Stimulated activated naive B cell treated with anti-CD40 and anti-IgM and Interleukin-4, amounts not matched to agents 10 μg/mL and 1 μg/mL and 100 μg/mL, for 72 hours (primary cell): ENCODE measurements around the gene CRELD2.
"Not testable (repeated sequence)": the region's sequence is repeated elsewhere in the genome, so short reads cannot be mapped to it uniquely, and the experiment has no call there.

Experiments used
- ATAC-seq, 2 donors: fragments of 150-1000 bp; cut with Tn5 transposase; replicated peaks; 2 replicates each; pipeline ENCODE4 v1.10.0; 2021; ENCODE audit warnings: moderate library complexity in 1 of 2
- DNase-seq: peaks from one replicate; pipeline ENCODE4 v3.0.0; 2021
- H3K27ac Mint-ChIP-seq: one replicate; pipeline ENCODE4 v1.8.0; 2022; ENCODE audit warnings: mild to moderate bottlenecking, mixed read lengths
- H3K27me3 Mint-ChIP-seq, 2 donors: one replicate each; pipeline ENCODE4 v1.8.0; 2022; ENCODE audit warnings: mixed read lengths in 2 of 2
- H3K36me3 Mint-ChIP-seq, 2 donors: one replicate each; pipeline ENCODE4 v1.8.0; 2022; ENCODE audit warnings: mixed read lengths in 2 of 2, mild to moderate bottlenecking in 1 of 2
- H3K4me1 Mint-ChIP-seq, 2 donors: one replicate each; pipeline ENCODE4 v1.8.0; 2022; ENCODE audit warnings: mixed read lengths in 2 of 2, mild to moderate bottlenecking in 1 of 2
- H3K4me3 Mint-ChIP-seq, 2 donors: one replicate each; pipeline ENCODE4 v1.8.0; 2022; ENCODE audit warnings: mild to moderate bottlenecking in 2 of 2, mixed read lengths in 2 of 2, moderate library complexity in 1 of 2
- H3K9me3 Mint-ChIP-seq, 2 donors: one replicate each; pipeline ENCODE4 v1.8.0; 2022; ENCODE audit warnings: mixed read lengths in 2 of 2, mild to moderate bottlenecking in 1 of 2

Gene CRELD2

GRCh38 chr22:49935561-49935960 lies 17.1 kb downstream of the CRELD2 start:
- H3K27ac Mint-ChIP-seq = peak overlapping the region; percentile 96
- no peak for ATAC-seq
- peak overlapping the region; percentile 71 to 78 for H3K4me3 Mint-ChIP-seq
- peaks cover 5 to 11% of the 10 kb centered on the region in 2 donors for H3K36me3 Mint-ChIP-seq
- H3K27me3 Mint-ChIP-seq = no peaks in the 10 kb centered on the region
- no peak for DNase-seq
- no peaks in the 10 kb centered on the region for H3K9me3 Mint-ChIP-seq
- H3K4me1 Mint-ChIP-seq = peaks cover 36 to 63% of the 10 kb centered on the region in 2 donors

- Mint-ChIP-seq H3K27me3 (no peaks in the 10 kb centered on the region), H3K9me3 (no peaks in the 10 kb centered on the region), H3K27ac (peak overlapping the region; percentile 96), H3K4me3 (peak overlapping the region; percentile 76 to 78), H3K36me3 (peaks cover 5 to 17% of the 10 kb centered on the region in 2 donors), H3K4me1 (peaks cover 31 to 63% of the 10 kb centered on the region in 2 donors)
- ATAC-seq = peak; percentile 80 to 83
- DNase-seq = peak; percentile 99
These were observed 17.9 kb downstream of the CRELD2 start for GRCh38 chr22:49936018-49936972.

- Mint-ChIP-seq H3K4me3 (peak overlapping the region; percentile 76 to 78), H3K36me3 (peaks cover 5 to 17% of the 10 kb centered on the region in 2 donors), H3K9me3 (no peaks in the 10 kb centered on the region), H3K27ac (peak overlapping the region; percentile 96), H3K27me3 (no peaks in the 10 kb centered on the region), H3K4me1 (peaks cover 26 to 57% of the 10 kb centered on the region in 2 donors)
- DNase-seq (no peak), ATAC-seq (no peak)
These were observed 18.7 kb downstream of the CRELD2 start for GRCh38 chr22:49936973-49937757.

- DNase-seq (no peak), ATAC-seq (no peak)
- H3K9me3 Mint-ChIP-seq = no peaks in the 10 kb centered on the region
- H3K36me3 Mint-ChIP-seq = peaks cover 5 to 15% of the 10 kb centered on the region in 2 donors
- peak overlapping the region; percentile 53 to 78 for H3K4me3 Mint-ChIP-seq
- peak overlapping the region; percentile 83 for H3K27ac Mint-ChIP-seq
- H3K27me3 Mint-ChIP-seq = no peaks in the 10 kb centered on the region
- H3K4me1 Mint-ChIP-seq = peaks cover 24 to 52% of the 10 kb centered on the region in 2 donors
These were observed 19.5 kb downstream of the CRELD2 start for GRCh38 chr22:49937758-49938564.

- Mint-ChIP-seq H3K4me1 (peaks cover 18 to 49% of the 10 kb centered on the region in 2 donors), H3K9me3 (no peaks in the 10 kb centered on the region), H3K27ac (peak overlapping the region; percentile 76), H3K36me3 (peaks cover 5 to 9% of the 10 kb centered on the region in 2 donors), H3K27me3 (no peaks in the 10 kb centered on the region), H3K4me3 (no peak overlapping the region)
- DNase-seq = no peak
- no peak for ATAC-seq
These were observed 20.2 kb downstream of the CRELD2 start for GRCh38 chr22:49938565-49939136.

- H3K36me3 Mint-ChIP-seq = peaks cover 0 to 6% of the 10 kb centered on the region in 2 donors
These were observed 23.3 kb downstream of the CRELD2 start for GRCh38 chr22:49941507-49942316.

GRCh38 chr22:49942565-49943404 lies 24.4 kb downstream of the CRELD2 start:
- peak overlapping the region in 1 of 2 donors; percentile 78 for H3K4me3 Mint-ChIP-seq
- H3K27me3 Mint-ChIP-seq = no peaks in the 10 kb centered on the region
- peak; percentile 17 to 35 for ATAC-seq
- peaks cover 3 to 47% of the 10 kb centered on the region in 2 donors for H3K4me1 Mint-ChIP-seq
- no peak for DNase-seq
- peaks cover 0 to 6% of the 10 kb centered on the region in 2 donors for H3K36me3 Mint-ChIP-seq
- H3K27ac Mint-ChIP-seq = no peak overlapping the region
- H3K9me3 Mint-ChIP-seq = no peaks in the 10 kb centered on the region

More at GRCh38 chr22:49941507-49942316, 23.3 kb downstream of the CRELD2 start:
- peaks cover 11 to 58% of the 10 kb centered on the region in 2 donors for H3K4me1 Mint-ChIP-seq
- H3K27me3 Mint-ChIP-seq = no peaks in the 10 kb centered on the region
- no peak for DNase-seq
- H3K4me3 Mint-ChIP-seq = peak overlapping the region in 1 of 2 donors; percentile 36
- H3K9me3 Mint-ChIP-seq = no peaks in the 10 kb centered on the region
- peak overlapping the region; percentile 89 for H3K27ac Mint-ChIP-seq
- ATAC-seq = no peak

- Mint-ChIP-seq H3K4me3 (peak overlapping the region; percentile 63 to 78), H3K36me3 (peaks cover 0 to 6% of the 10 kb centered on the region in 2 donors), H3K9me3 (no peaks in the 10 kb centered on the region), H3K27ac (peak overlapping the region; percentile 89), H3K27me3 (no peaks in the 10 kb centered on the region), H3K4me1 (peaks cover 2 to 41% of the 10 kb centered on the region in 2 donors)
- DNase-seq (no peak), ATAC-seq (peak in 1 of 2 donors; percentile 18)
These were observed 25.0 kb downstream of the CRELD2 start for GRCh38 chr22:49943405-49943765.

- DNase-seq (no peak), ATAC-seq (peak; percentile 1 to 15)
- H3K4me3 Mint-ChIP-seq = peak overlapping the region; percentile 78
- H3K4me1 Mint-ChIP-seq = peaks cover 2 to 39% of the 10 kb centered on the region in 2 donors
- peak overlapping the region; percentile 89 for H3K27ac Mint-ChIP-seq
- peaks cover 0 to 6% of the 10 kb centered on the region in 2 donors for H3K36me3 Mint-ChIP-seq
- no peaks in the 10 kb centered on the region for H3K9me3 Mint-ChIP-seq
- no peaks in the 10 kb centered on the region for H3K27me3 Mint-ChIP-seq
These were observed 25.5 kb downstream of the CRELD2 start for GRCh38 chr22:49943771-49944398.

GRCh38 chr22:49944399-49944891 lies 26.0 kb downstream of the CRELD2 start:
- peaks cover 2 to 35% of the 10 kb centered on the region in 2 donors for H3K4me1 Mint-ChIP-seq
- no peaks in the 10 kb centered on the region for H3K27me3 Mint-ChIP-seq
- no peaks in the 10 kb centered on the region for H3K9me3 Mint-ChIP-seq
- peak overlapping the region; percentile 89 for H3K27ac Mint-ChIP-seq
- peak overlapping the region; percentile 78 for H3K4me3 Mint-ChIP-seq
- peaks cover 0 to 6% of the 10 kb centered on the region in 2 donors for H3K36me3 Mint-ChIP-seq
- DNase-seq = no peak
- ATAC-seq = peak; percentile 29 to 63

GRCh38 chr22:49945042-49945794 lies 26.8 kb downstream of the CRELD2 start:
- H3K36me3 Mint-ChIP-seq, H3K4me3 Mint-ChIP-seq, H3K9me3 Mint-ChIP-seq, ATAC-seq, DNase-seq, H3K27me3 Mint-ChIP-seq: not testable (repeated sequence)
- H3K4me1 Mint-ChIP-seq = peaks cover 2 to 39% of the 10 kb centered on the region in 2 donors
- H3K27ac Mint-ChIP-seq = peak overlapping the region; percentile 91
